C4-2B (cell line): Measurements from ENCODE around the gene PDE6G.
"Not testable (repeated sequence)": the region's sequence is repeated elsewhere in the genome, so short reads cannot be mapped to it uniquely, and the experiment has no call there.

ENCODE experiments used
- H3K27ac ChIP-seq: fragments of 450-650 bp; 2 replicates; pipeline ENCODE4 v1.5.1; 2017
- ZFX ChIP-seq: fragments of 450-650 bp; IDR thresholded peaks from 2 replicates; pipeline ENCODE4 v1.6.1; 2017
- TF ChIP-seq, protein P1 (sequence below): fragments of 450-650 bp; conservative IDR thresholded peaks from 2 replicates; pipeline ENCODE4 v1.5.1; 2017; ENCODE audit warnings: mild to moderate bottlenecking

The PDE6G gene

GRCh38 chr17:81680150-81680549 is 23.8 kb upstream of the PDE6G start:
- H3K27ac ChIP-seq = no peak overlapping the region
- TF ChIP-seq, protein P1, sequence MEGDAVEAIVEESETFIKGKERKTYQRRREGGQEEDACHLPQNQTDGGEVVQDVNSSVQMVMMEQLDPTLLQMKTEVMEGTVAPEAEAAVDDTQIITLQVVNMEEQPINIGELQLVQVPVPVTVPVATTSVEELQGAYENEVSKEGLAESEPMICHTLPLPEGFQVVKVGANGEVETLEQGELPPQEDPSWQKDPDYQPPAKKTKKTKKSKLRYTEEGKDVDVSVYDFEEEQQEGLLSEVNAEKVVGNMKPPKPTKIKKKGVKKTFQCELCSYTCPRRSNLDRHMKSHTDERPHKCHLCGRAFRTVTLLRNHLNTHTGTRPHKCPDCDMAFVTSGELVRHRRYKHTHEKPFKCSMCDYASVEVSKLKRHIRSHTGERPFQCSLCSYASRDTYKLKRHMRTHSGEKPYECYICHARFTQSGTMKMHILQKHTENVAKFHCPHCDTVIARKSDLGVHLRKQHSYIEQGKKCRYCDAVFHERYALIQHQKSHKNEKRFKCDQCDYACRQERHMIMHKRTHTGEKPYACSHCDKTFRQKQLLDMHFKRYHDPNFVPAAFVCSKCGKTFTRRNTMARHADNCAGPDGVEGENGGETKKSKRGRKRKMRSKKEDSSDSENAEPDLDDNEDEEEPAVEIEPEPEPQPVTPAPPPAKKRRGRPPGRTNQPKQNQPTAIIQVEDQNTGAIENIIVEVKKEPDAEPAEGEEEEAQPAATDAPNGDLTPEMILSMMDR = no peak
- no peak for TF ChIP-seq ZFX

GRCh38 chr17:81676906-81677305 is 20.6 kb upstream of the PDE6G start:
- no peak overlapping the region for H3K27ac ChIP-seq
- no peak for TF ChIP-seq ZFX
- TF ChIP-seq, protein P1 = no peak

DNA sequence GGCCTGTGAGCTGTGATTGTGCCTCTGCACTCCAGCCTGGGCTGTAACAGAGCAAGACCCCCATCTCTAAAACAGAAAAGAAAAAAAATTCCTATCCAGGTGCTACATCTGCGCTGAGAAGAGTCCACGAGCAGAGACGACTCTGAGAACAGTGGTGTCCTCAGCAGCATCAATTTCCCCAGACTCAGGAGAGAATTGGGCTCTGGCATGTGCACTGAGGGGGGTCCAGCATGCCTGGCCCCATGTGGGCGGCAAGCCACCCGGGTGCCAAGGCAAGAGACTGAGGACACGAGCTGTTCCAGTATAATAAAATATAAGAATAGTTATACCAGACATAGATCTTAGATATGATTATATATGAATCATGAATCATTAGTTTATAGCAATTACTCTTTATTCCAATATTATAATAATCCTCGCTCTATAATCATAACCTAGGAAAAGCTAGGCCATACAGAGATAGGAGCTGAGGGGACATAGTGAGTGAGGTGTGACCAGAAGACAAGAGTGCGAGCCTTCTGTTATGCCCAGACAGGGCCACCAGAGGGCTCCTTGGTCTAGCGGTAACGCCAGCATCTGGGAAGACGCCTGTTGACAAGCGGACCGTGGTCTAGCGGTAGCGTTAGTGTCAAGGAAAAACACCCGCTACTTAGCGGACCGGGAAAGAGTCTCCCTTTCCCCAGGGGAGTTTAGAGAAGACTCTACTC is 19.3 kb upstream of the PDE6G start:
- not testable (repeated sequence) for H3K27ac ChIP-seq
- TF ChIP-seq, protein P1 = peak; percentile 88

- TF ChIP-seq, protein P1 = no peak
- TF ChIP-seq ZFX = no peak
- no peak overlapping the region for H3K27ac ChIP-seq
These were observed 17.4 kb upstream of the PDE6G start for GRCh38 chr17:81673561-81674258.

GRCh38 chr17:81672954-81673353 is 16.6 kb upstream of the PDE6G start:
- no peak for TF ChIP-seq ZFX
- TF ChIP-seq, protein P1 = no peak
- no peak overlapping the region for H3K27ac ChIP-seq

DNA sequence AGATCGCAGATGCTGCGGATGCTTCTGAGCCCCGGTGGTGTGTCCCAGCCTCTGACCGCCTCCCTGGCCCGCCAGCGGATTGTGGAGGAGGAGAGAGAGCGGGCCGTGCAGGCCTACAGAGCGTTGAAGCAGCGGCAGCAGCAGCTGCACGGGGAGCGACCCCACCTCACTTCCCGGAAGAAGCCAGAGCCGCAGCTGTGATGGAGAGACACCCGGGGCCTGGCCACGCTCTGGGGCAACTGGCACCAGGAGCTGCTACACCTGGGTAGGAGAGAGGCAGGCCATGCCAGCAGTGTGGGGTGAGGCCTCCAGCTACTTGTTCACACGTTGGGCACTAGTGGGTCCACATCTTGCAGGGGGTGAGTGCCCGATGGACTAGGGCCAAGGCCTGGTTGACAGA is 16.2 kb upstream of the PDE6G start:
- TF ChIP-seq ZFX = no peak
- TF ChIP-seq, protein P1 = no peak
- no peak overlapping the region for H3K27ac ChIP-seq

- TF ChIP-seq, protein P1 = no peak
- TF ChIP-seq ZFX = no peak
- peak overlapping the region; percentile 98 for H3K27ac ChIP-seq
These were observed 11.4 kb upstream of the PDE6G start for GRCh38 chr17:81667754-81668153.
